Upper lobe of right lung (tissue), 1 donor: ENCODE data around the gene WIF1. TPM values are rescaled to one million over a fixed set of nuclear protein-coding genes. Genes with fewer than 3 reads are reported as not detected.

ENCODE experiments used
- ATAC-seq: fragments of 200-7000 bp; cut with Tn5 transposase; one replicate; pipeline ENCODE4 v1.9.1; 2020; ENCODE audit warnings: mild to moderate bottlenecking, moderate library complexity
- DNase-seq: peaks from one replicate; pipeline ENCODE4 v3.0.0-alpha.2; 2020
- H3K27ac ChIP-seq: fragments of 200-600 bp; one replicate; pipeline ENCODE4 v1.8.0; 2022
- H3K27me3 ChIP-seq: fragments of 200-600 bp; one replicate; pipeline ENCODE4 v1.8.0; 2022; ENCODE audit warnings: mild to moderate bottlenecking
- H3K36me3 ChIP-seq: fragments of 200-600 bp; one replicate; pipeline ENCODE4 v1.8.0; 2022
- H3K4me1 ChIP-seq: fragments of 200-600 bp; one replicate; pipeline ENCODE4 v1.8.0; 2022
- H3K4me3 ChIP-seq: fragments of 200-600 bp; one replicate; pipeline ENCODE4 v1.8.0; 2022; ENCODE audit warnings: mild to moderate bottlenecking
- H3K9me3 ChIP-seq: fragments of 200-600 bp; one replicate; pipeline ENCODE4 v1.8.0; 2022
- CTCF ChIP-seq: fragments of 200-600 bp; IDR thresholded peaks from one replicate; pipeline ENCODE4 v1.8.0; 2022; ENCODE audit warnings: antibody characterized with exemption
- intact Hi-C: fragments of 100-400 bp; cut with DNase I; formaldehyde crosslinking; loops from one replicate; pipeline ENCODE4 v1.11.0; 2022
- total RNA-seq: library from RNA; stranded (reverse); fragmentation: NEBNext Ultra II Directional; extraction: Animal tissue kit (Norgen Biotek cat#: 25700); gene quantifications from one replicate; pipeline ENCODE4 v1.2.1, GENCODE V29; 2021
- donor health status: DM: no; HTN: yes; CAD: no; lungs with severe emphysema.

WIF1 gene
- total RNA-seq, 1 donor from 2014 or later = 171 TPM

- Histone ChIP-seq H3K27me3 (no peaks in the 10 kb centered on the region), H3K9me3 (no peaks in the 10 kb centered on the region), H3K27ac (no peak overlapping the region), H3K4me1 (no peaks in the 10 kb centered on the region), H3K4me3 (no peak overlapping the region), H3K36me3 (no peaks in the 10 kb centered on the region)
- no peak for TF ChIP-seq CTCF
- DNase-seq (no peak), ATAC-seq (no peak)
- intact Hi-C loops = no loop called here
Observed at GRCh38 chr12:65014504-65015271, 106.4 kb downstream of the WIF1 start.

GRCh38 chr12:65010437-65010836 lies 110.7 kb downstream of the WIF1 start:
- H3K27ac ChIP-seq = no peak overlapping the region
- no peak for TF ChIP-seq CTCF
- ATAC-seq (no peak), DNase-seq (no peak)
- intact Hi-C loops = no loop called here
- no peaks in the 10 kb centered on the region for H3K36me3 ChIP-seq
- H3K4me3 ChIP-seq = no peak overlapping the region
- H3K9me3 ChIP-seq = no peaks in the 10 kb centered on the region
- H3K27me3 ChIP-seq = no peaks in the 10 kb centered on the region
- no peaks in the 10 kb centered on the region for H3K4me1 ChIP-seq

- no peak overlapping the region for H3K4me3 ChIP-seq
- DNase-seq = no peak
- no peak for TF ChIP-seq CTCF
- H3K4me1 ChIP-seq = no peaks in the 10 kb centered on the region
- H3K27ac ChIP-seq = no peak overlapping the region
- H3K27me3 ChIP-seq = no peaks in the 10 kb centered on the region
- intact Hi-C loops = no loop called here
- ATAC-seq = no peak
- no peaks in the 10 kb centered on the region for H3K9me3 ChIP-seq
- no peaks in the 10 kb centered on the region for H3K36me3 ChIP-seq
Observed at GRCh38 chr12:65005716-65006115, 115.4 kb downstream of the WIF1 start.

- H3K4me1 ChIP-seq = peaks cover under 1% of the 10 kb centered on the region
- no peaks in the 10 kb centered on the region for H3K36me3 ChIP-seq
- no peak for DNase-seq
- H3K27ac ChIP-seq = no peak overlapping the region
- no peaks in the 10 kb centered on the region for H3K27me3 ChIP-seq
- no peaks in the 10 kb centered on the region for H3K9me3 ChIP-seq
- no peak overlapping the region for H3K4me3 ChIP-seq
- ATAC-seq = no peak
- TF ChIP-seq CTCF = no peak
- intact Hi-C loops = no loop called here
Observed at GRCh38 chr12:65004270-65004669, 116.8 kb downstream of the WIF1 start.

Other genes with a start within 250 kb of the WIF1 start
- gene LEMD3, start 48.3 kb upstream of the WIF1 start, total RNA-seq = 33.1 TPM
- gene MSRB3, start 157.4 kb upstream of the WIF1 start, total RNA-seq = 61.3 TPM